NT2/D1 (cell line): Measurements from ENCODE around the gene HS1BP3.

Source experiments
- SUZ12 ChIP-seq: IDR thresholded peaks from 2 replicates; pipeline ENCODE4 v1.6.1; 2011; ENCODE audit not compliant: insufficient read length, insufficient read depth; ENCODE audit errors: extremely low read depth
- ZNF274 ChIP-seq: IDR thresholded peaks from 2 replicates; pipeline ENCODE4 v1.6.1; 2011; ENCODE audit warnings: mild to moderate bottlenecking, low read depth, low read length

DNA sequence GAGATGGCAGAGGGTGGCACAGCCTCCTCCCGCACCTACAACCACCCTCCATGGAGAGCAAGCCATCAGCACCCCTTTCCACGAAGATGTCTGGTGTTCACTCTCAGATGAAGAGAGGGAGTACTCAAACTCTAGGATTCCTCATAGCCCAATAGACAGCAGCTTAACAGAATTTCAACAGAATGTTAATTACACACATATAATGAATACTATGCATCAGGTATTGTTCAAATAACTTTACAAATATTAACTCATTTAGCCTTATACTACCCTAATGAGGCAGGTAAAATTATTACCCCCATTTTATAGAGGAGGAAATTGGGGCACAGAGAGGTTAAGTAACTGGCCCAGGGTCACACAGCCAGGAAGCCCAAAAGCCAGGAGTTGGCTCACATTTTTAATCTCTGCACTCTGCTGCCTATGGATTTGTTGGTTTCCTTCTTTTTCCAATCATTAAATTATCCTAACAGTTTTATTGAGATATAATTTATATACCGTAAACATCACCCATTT lies 39.0 kb downstream of the HS1BP3 start:
- TF ChIP-seq ZNF274 (no peak), SUZ12 (no peak)
